GM18867 (cell line): ENCODE results near the gene LDLRAD3.
"Not testable (repeated sequence)": the region's sequence is repeated elsewhere in the genome, so short reads cannot be mapped to it uniquely, and the experiment has no call there.

Experiments used
- ATAC-seq: cut with Tn5 transposase; IDR thresholded peaks from one replicate; pipeline ENCODE4 v1.9.1; 2021; ENCODE audit warnings: mild to moderate bottlenecking, moderate library complexity; ENCODE audit not compliant: unreplicated experiment

The LDLRAD3 gene

DNA sequence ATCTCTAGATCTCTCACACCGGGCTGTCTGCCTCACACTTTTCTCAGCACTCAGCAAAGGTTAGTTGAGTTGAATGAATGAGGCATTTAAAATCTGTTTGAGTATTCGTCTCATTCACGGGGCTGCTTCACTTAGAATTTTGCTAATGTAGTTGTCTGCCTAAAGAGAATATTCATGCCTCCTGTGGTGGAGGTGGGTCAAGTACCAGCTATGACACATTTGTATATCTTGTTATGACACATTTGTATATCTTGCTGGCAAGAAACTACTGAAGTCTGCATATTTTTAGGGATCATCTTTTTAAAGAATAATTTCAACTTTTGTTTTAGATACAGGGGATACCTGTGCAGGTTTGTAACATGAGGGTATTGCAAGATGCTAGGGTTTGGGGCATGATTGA lies 43.1 kb downstream of the LDLRAD3 start:
- no peak for ATAC-seq

- ATAC-seq = no peak
Observed at GRCh38 chr11:35990170-35990569, 46.3 kb downstream of the LDLRAD3 start.

DNA sequence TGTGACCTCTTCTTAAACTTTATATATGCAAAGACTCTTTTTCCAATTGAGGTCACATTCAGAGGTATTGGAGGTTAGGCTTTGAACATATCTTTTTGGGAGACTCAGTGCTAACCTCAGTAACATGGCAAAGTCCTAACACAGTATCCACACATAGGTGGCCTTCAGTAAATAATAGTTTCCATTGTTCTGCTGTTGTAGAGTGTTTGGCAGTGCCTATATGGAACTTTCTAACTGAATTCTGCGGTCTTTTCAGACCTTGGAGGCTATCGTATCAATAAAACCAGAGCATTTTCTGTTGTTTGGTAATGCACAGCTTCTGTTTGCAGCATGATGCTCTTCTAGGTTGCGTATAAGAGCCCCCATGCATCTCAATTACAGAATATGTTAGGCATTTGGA lies 47.0 kb downstream of the LDLRAD3 start:
- ATAC-seq = no peak

DNA sequence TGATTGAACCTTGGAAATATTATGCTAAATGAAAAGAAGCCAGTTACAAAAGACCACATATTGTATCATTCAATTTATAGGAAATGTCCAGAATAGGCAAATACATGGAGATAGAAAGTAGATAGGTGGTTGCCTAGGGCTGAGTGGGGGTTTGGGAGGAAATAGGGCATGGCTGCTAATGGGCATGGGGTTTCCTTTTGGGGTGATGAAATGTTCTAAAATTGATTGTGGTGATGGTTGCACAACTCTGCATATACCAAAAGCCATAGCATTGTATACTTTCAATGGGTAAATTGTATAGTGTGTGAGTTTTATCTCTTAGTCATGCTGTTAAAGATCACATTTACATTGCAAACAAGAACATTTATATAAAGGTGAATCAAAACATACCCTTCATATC lies 48.7 kb downstream of the LDLRAD3 start:
- ATAC-seq = no peak

GRCh38 chr11:35994421-35994820 lies 50.6 kb downstream of the LDLRAD3 start:
- ATAC-seq = no peak

DNA sequence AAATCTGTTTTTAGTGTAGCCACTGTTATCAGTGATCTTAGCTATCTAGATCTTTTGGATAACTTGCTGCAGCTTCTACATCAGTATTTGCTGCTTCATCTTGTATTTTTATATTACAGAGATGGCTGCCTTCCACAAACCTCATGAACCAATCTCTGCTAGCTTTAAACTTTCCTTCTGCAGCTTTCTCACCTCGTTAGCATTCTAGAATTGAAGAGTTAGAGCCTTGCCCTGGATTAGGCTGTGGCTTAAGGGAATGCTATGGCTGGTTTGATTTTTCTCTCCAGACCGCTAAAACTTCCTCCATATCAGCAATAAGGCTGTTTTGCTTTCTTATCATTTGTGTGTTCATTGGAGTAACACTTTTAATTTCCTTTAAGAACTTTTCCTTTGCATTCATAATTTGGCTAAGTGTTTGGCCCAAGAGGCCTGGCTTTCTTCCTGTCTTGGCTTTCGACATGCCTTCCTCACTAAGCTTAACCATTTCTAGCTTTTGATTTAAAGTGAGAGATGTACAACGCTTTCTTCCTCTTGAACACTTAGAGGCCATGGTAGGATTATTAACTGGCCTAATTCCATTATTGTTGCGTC lies 51.9 kb downstream of the LDLRAD3 start:
- no peak for ATAC-seq

GRCh38 chr11:35997902-35998520 lies 54.1 kb downstream of the LDLRAD3 start:
- no peak for ATAC-seq

DNA sequence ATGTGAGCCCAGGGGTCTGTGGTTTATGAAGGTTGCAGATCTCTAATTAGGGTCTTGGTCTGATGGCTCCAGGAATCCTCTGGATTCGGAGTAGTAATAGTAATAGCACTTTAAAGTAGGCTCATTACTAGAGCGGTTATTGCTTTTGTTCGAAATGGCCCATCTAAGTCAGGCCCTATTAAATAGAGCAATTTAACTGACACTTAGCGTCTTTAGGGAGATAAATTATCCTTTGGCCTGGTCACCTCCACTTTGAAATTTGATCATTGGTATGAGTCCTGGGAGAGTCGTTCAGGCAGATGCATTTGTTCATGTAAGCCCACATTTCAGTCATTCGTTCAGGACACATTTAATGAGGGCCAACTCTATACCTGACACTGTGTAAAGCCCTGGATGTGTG lies 54.8 kb downstream of the LDLRAD3 start:
- ATAC-seq = no peak

- ATAC-seq = no peak
Observed at GRCh38 chr11:36000616-36001190, 56.8 kb downstream of the LDLRAD3 start.

DNA sequence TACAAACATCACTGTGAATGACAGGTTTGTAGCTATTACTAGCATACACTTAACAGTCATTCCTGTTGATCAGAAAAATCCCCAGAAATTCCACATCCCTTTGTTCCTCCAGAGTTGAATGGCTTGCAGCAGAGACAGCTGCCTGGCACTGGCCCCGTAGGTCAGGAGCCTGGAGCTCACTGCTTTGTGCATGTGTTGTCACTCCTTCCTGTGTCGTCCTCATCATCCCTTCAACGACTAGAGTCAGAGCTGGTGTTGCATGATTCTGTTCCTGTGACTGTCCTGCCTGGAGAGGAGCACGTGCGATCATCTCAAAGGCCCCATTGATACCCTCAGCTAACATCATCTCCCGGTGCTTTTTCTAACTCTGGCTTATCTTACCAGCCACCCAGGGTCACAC lies 58.3 kb downstream of the LDLRAD3 start:
- ATAC-seq = no peak

GRCh38 chr11:36002796-36003195 lies 58.9 kb downstream of the LDLRAD3 start:
- ATAC-seq = no peak

GRCh38 chr11:36006556-36006955 lies 62.7 kb downstream of the LDLRAD3 start:
- ATAC-seq = no peak

GRCh38 chr11:36007127-36007655 lies 63.3 kb downstream of the LDLRAD3 start:
- no peak for ATAC-seq

DNA sequence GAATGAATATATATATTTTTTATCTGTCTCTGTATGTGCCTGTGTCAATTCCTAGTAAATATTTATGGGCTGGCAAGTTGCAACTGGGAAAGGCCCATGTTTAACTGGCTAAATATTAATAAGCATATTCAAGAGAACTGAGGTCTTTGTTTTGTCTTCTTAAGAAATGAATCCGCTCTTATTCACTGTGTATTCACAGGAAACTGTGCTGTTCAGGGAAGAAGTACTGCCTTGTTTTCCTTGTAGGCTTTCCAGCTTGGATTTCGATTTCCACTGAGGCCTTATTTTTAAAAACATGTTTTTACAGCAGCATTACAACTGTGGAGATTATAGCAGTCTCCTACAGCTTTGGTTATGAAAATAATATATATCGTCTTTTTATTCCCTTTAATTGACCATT lies 64.7 kb downstream of the LDLRAD3 start:
- no peak for ATAC-seq

DNA sequence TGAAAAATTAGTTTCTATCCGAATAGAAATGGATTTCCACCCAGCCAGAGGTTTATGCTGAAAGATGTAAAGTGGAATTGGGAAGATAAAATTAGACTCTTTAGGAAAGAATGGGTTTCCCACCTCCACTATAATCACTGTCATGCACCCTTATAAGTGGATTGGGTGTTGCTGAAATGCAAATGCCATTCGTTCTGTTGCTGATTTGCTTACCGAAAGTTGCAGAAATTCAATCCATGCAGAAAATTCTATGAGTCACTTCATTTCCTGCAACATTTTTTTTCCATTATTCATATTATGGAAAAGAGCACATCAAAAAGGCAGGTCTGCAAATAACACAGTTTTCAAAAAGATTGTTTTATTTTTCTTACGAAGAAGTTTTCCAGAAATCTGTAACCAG lies 65.6 kb downstream of the LDLRAD3 start:
- no peak for ATAC-seq

GRCh38 chr11:36010010-36010740 lies 66.3 kb downstream of the LDLRAD3 start:
- no peak for ATAC-seq

DNA sequence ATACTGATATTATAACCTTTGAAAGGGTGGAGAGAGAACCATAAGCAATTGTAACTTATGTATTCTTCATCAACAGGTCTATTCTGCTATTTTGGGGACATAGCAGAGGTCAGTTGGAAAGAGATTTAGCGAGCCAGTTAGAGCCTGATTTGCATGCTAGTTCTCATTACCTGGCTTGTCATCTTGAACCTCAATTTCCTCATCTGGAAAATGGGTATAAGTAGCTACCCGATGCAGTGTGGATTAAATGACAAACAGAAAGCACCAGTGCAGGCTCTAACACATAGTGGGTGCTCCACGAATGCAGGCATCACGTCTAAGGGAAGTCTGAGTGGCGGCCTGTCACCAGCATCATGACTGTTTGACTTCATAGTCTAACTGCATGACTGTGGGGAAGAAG lies 67.7 kb downstream of the LDLRAD3 start:
- ATAC-seq = no peak

- no peak for ATAC-seq
Observed at GRCh38 chr11:36012455-36012854, 68.6 kb downstream of the LDLRAD3 start.

- no peak for ATAC-seq
Observed at GRCh38 chr11:36012979-36013378, 69.1 kb downstream of the LDLRAD3 start.

- not testable (repeated sequence) for ATAC-seq
Observed at GRCh38 chr11:36013446-36013845, 69.6 kb downstream of the LDLRAD3 start.

DNA sequence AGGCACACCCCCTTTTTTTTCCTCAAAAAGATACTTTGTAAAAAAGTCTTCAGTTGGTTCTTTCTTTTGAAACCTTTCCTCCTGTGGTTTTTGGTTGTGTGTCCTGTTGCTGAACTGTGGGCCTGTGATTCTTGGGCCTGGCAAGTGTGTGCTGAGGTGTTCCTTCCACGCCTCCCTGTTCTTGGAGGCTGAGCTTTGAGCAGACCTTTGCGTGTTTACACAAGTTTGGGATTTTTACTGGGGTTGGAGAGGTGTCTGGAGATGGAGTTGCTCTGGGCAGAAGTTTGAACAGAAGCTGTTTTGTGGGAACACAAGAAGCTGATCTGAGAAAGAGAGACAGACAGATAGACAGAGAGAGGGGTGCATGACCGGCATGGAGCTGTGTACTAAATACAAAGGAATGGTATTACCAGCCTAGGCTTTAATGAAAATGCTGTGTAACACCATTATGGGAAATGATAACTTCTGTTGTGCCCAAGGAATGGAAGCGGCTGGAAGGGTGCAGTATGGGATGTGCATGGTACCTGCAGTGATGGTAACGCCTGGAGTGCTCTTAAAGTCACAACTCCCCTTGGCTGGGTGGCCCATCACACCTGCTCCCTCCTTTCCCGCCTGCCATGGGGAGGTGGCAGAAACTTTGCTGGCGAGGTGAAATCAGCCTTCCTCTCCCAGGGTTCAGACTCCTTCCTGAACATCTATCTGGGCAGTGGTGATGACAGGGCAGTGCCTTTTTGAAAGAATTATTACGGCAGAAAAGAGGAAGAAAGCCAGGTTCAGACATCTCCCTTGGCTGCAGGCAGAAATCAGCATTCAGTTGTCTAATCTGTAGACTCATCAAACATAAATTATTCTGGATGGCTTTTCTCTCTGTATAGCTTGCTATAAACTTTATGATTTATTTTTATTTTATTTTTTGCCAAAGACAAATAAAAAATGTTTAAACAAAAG lies 70.4 kb downstream of the LDLRAD3 start:
- no peak for ATAC-seq
